Adrenal gland (tissue), 12 donors: Measurements from ENCODE around the gene CES4A. TPM values are rescaled to one million over a fixed set of nuclear protein-coding genes. Genes with fewer than 3 reads are reported as not detected.
A peak's percentile ranks its signal among the peaks of the same experiment; 100 is the strongest.

Experiments
- DNase-seq, 7 donors: peaks; one replicate each; pipeline ENCODE4 v3.0.0-alpha.2; 2019 to 2020
- H3K27ac ChIP-seq, 5 donors: fragments of 200-600 bp; sonication (generic) in 4 of 5; 1 replicate in 3 of 5; 2 replicates in 2 of 5; pipeline versions ENCODE4 v1.5.1 to v1.8.0; 2016 to 2020; ENCODE audit warnings: mild to moderate bottlenecking in 1 of 5
- H3K27me3 ChIP-seq: fragments of 200-600 bp; 2 replicates; pipeline ENCODE4 v1.8.0; 2021
- H3K36me3 ChIP-seq, 2 donors: fragments of 200-600 bp; replicated peaks in 1 of 2; 1 replicate in 1 of 2; 2 replicates in 1 of 2; pipeline versions ENCODE4 v1.5.1 to v1.8.0; 2018 to 2022
- H3K4me1 ChIP-seq, 2 donors: fragments of 200-600 bp; replicated peaks in 1 of 2; 1 replicate in 1 of 2; 2 replicates in 1 of 2; pipeline versions ENCODE4 v1.5.1 to v1.8.0; 2018 to 2021
- H3K4me3 ChIP-seq, 4 donors: fragments of 200-600 bp; sonication (generic) in 3 of 4; one replicate each; pipeline ENCODE4 v1.5.1; 2016 to 2018
- H3K9me3 ChIP-seq, 3 donors: fragments of 200-600 bp; sonication (generic) in 1 of 3; replicated peaks in 1 of 3; 1 replicate in 2 of 3; 2 replicates in 1 of 3; pipeline versions ENCODE4 v1.5.1 to v1.8.0; 2016 to 2021
- POLR2A ChIP-seq, 2 donors: fragments of 450-650 bp; IDR thresholded peaks; one replicate each; pipeline ENCODE4 v1.6.1; 2017; ENCODE audit warnings: antibody characterized with exemption in 2 of 2, mild to moderate bottlenecking in 2 of 2, moderate library complexity in 1 of 2
- WGBS, 4 donors: extraction: QIAGEN DNeasy Blood & Tissue Kit in 2 of 4; methylation state at CpG; one replicate each; pipeline versions ENCODE4 v1.1.5 to v1.1.7; 2013 to 2017; 5-methylcytosine and 5-hydroxymethylcytosine counted together
- intact Hi-C, 2 donors: fragments of 100-400 bp; cut with DNase I; formaldehyde crosslinking; loops; one replicate each; pipeline versions ENCODE4 v1.14.1 to v1.15.0; 2022 to 2023
- polyA plus RNA-seq, 3 donors: library from polyadenylated mRNA; stranded (reverse); fragments of 200-250 nt in 2 of 3; fragments of 350-450 nt in 1 of 3; fragmentation: Illumina TruSeq in 1 of 3; extraction: RNeasy Lipid Tissue Mini Kit (QIAGEN cat#74804) in 1 of 3; gene quantifications; one replicate each; pipeline ENCODE4 v1.2.3, GENCODE V29; 2013 to 2014
- total RNA-seq, 9 donors: library from RNA; depleted of rRNA in 4 of 9; stranded (reverse); fragments of >200 nt in 4 of 9; fragments of 120-200 nt in 1 of 9; fragmentation: NEBNext Ultra II Directional in 1 of 9; extraction: Animal tissue kit (Norgen Biotek cat#: 25700) in 1 of 9; gene quantifications; one replicate each; pipeline versions ENCODE4 v1.1.0 to v1.2.4, GENCODE V29; 2013 to 2023
- TF ChIP-seq, protein P1 (sequence below), 6 experiments: fragments of 450-650 bp in 4 of 6; fragments of 200-600 bp in 2 of 6; sonication (generic) in 1 of 6; IDR thresholded peaks; 1 replicate in 5 of 6; 2 replicates in 1 of 6; pipeline versions ENCODE4 v1.5.1 to v1.8.0; 2016 to 2021; ENCODE audit warnings: antibody characterized with exemption in 6 of 6, mild to moderate bottlenecking in 2 of 6, moderate library complexity in 1 of 6
- donor health status: healthy with polysubstance abuse.
- donor health status: Bipolar disorder and iron deficiency.
- donor health status: DM: yes; HTN: yes; CAD: no.
- donor health status: DM: no; HTN: no; CAD: no.
- donor health status: DM: no; HTN: no; CAD: no.
- donor health status: DM: yes; HTN: yes; CAD: no.

CES4A gene
- total and polyA plus RNA-seq, 12 donors: 4.4 to 127 (median 15.9) TPM

DNA sequence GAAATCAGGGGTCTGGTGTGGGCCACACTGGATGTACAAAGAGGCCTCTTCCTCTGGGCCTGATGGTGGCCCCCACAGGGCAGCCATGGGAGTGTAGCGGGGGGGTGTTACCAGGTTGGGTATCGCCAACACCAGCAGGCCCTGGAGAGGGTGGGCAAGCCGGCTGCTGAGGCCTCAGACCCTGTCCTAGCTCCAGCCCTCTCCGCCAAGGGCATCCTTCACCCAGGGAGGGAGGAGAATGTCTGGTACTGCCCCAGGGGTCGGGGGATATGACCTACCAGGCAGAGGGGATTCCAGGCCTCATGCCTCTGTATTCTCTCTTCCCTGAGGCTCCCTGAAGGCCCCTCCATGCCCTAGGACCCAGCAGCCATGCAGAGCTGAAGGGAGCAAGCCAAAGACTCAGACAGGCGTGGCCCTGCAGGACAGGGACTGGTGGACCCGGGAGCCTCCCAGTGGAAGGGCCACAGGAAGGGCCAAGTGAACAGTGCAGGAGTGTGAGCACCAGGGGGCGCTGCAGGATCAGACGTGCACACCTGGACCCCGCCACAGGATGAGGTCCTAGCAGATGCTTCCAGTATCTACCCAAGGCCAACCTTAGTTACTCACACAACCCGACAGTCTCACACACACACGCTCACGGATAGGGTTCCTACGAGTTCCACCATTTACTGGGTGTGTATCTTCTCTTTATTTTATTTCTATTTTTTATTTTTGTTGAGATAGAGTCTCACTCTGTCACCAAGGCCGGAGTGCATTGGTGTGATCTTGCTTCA lies 10.9 kb upstream of the CES4A start:
- intact Hi-C loops: loop anchor here (2.0 to 5.0 kb wide), 3 partner anchors 125 to 180 kb away; partner anchors contain the start of genes FBXL8 (in 1 of the 2) and TRADD (in 1 of the 2)
- Histone ChIP-seq H3K4me3 (no peak overlapping the region), H3K27me3 (no peaks in the 10 kb centered on the region), H3K4me1 (no peaks in the 10 kb centered on the region), H3K36me3 (no peaks in the 10 kb centered on the region), H3K9me3 (no peaks in the 10 kb centered on the region), H3K27ac (no peak overlapping the region)
- WGBS, 4 donors: 26% methylated on average over 7 to 15 of the region's 15 CpGs
- DNase-seq: peak; percentile 90 to 97 (median 95)
- TF ChIP-seq, protein P1, sequence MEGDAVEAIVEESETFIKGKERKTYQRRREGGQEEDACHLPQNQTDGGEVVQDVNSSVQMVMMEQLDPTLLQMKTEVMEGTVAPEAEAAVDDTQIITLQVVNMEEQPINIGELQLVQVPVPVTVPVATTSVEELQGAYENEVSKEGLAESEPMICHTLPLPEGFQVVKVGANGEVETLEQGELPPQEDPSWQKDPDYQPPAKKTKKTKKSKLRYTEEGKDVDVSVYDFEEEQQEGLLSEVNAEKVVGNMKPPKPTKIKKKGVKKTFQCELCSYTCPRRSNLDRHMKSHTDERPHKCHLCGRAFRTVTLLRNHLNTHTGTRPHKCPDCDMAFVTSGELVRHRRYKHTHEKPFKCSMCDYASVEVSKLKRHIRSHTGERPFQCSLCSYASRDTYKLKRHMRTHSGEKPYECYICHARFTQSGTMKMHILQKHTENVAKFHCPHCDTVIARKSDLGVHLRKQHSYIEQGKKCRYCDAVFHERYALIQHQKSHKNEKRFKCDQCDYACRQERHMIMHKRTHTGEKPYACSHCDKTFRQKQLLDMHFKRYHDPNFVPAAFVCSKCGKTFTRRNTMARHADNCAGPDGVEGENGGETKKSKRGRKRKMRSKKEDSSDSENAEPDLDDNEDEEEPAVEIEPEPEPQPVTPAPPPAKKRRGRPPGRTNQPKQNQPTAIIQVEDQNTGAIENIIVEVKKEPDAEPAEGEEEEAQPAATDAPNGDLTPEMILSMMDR (IDR thresholded peaks at IDR 0.05): peak; percentile 95 to 99 (median 98)
- TF ChIP-seq POLR2A (IDR thresholded peaks at IDR 0.05): no peak

DNA sequence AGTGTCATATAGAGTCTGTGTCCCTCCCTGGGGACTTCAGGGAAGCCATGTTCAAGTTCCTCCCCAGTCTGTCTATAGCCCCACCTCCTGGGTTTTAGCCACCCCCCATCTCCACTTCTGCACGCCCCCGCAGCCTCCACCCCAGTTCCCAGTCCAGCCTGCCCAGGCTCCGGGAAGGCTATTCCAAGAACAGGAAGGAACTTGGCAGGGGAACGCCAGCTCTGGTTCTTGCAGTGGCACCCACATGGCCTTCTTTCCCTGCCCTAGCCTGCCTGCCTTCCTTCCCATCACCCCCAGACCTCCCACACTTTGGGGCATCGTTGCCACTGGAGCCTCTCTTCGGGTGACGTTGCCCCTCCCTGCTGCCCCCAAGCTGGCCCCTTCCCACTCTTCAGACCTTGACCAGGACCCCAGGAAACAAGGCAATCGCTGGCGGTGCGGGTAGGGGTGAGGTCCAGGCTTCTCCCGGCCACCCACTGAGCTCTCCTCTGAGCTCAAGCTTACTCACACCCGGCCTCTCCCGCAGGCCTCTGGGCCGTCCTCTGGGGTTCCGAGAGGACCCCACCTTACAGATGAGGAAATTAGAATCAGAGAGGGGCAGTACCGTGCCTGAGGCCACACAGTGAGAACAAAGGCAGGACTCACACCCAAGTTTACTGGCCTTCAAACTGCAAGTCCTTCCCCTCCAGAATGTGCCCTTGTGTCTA lies 9.2 kb upstream of the CES4A start:
- no peaks in the 10 kb centered on the region for H3K36me3 ChIP-seq
- TF ChIP-seq, protein P1 (IDR thresholded peaks at IDR 0.05): no peak
- no peak for TF ChIP-seq POLR2A (IDR thresholded peaks at IDR 0.05)
- no peaks in the 10 kb centered on the region for H3K27me3 ChIP-seq
- H3K4me3 ChIP-seq: no peak overlapping the region
- DNase-seq: peak in 3 of 7 donors; percentile 39 to 53 (median 47)
- no peaks in the 10 kb centered on the region for H3K9me3 ChIP-seq
- intact Hi-C loops: loop anchor here (2.0 to 5.0 kb wide), 3 partner anchors 123 to 178 kb away; partner anchors contain the start of genes FBXL8 (in 1 of the 2) and TRADD (in 1 of the 2)
- H3K27ac ChIP-seq: no peak overlapping the region
- 41 to 59% (median 57%) methylated on average over 10 to 16 of the region's 16 CpGs for WGBS, 4 donors
- H3K4me1 ChIP-seq: no peaks in the 10 kb centered on the region

DNA sequence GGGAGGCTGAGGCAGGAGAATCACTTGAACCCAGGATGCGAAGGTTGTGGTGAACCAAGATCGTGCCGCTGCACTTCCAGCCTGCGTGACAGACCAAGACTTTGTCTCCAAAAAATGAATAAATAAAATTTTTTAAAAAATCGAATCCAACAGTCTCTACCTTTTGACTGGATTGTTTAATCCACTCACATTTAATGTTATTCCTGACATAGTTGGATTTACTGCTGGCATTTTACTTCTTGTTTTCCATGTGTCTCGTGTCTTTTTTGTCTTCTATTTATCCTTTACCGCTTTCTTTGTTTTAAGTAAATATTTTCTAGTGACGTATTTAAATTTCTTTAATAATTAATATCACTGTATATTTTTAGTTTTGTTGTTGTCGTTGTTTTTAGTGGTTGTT lies 5.4 kb upstream of the CES4A start:
- Histone ChIP-seq H3K4me3 (no peak overlapping the region), H3K27ac (no peak overlapping the region), H3K27me3 (no peaks in the 10 kb centered on the region), H3K36me3 (no peaks in the 10 kb centered on the region), H3K9me3 (no peaks in the 10 kb centered on the region), H3K4me1 (no peaks in the 10 kb centered on the region)
- DNase-seq: no peak
- intact Hi-C loops: no loop called here
- TF ChIP-seq POLR2A (IDR thresholded peaks at IDR 0.05): no peak
- TF ChIP-seq, protein P1 (IDR thresholded peaks at IDR 0.05): no peak
- WGBS, 4 donors: 90 to 93% (median 90%) methylated on average over 9 of the region's 9 CpGs

DNA sequence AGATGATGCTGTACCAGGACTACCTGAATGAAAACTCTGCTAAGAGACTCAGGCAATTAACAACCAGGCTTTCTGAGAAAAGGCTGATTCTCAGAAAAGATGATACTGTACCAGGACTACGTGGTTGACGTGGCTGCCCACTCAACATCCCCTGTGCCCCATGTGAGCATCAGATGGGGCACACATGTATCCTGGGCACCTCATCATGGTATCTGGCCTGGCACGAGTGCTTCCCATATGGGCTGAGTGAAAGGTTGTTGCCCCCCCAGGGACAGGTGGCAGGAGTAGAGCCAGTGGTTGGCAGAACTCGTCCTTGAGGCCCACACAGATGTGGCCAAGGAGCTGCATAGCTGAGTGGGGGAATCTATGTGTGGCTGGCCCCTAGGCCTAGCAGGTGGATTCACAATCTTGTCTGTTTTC lies 3.5 kb upstream of the CES4A start:
- Histone ChIP-seq H3K36me3 (no peaks in the 10 kb centered on the region), H3K9me3 (no peaks in the 10 kb centered on the region), H3K4me3 (no peak overlapping the region), H3K27me3 (no peaks in the 10 kb centered on the region), H3K4me1 (no peaks in the 10 kb centered on the region), H3K27ac (no peak overlapping the region)
- TF ChIP-seq POLR2A (IDR thresholded peaks at IDR 0.05): no peak
- TF ChIP-seq, protein P1 (IDR thresholded peaks at IDR 0.05): no peak
- intact Hi-C loops: no loop called here
- WGBS, 4 donors: 77 to 92% (median 87%) methylated on average over 2 to 4 of the region's 4 CpGs
- DNase-seq: no peak
